HepG2 (cell line): ENCODE results near the gene CENPP. TPM values are rescaled to one million over a fixed set of nuclear protein-coding genes. Genes with fewer than 3 reads are reported as not detected.

Experiments
- ATAC-seq: fragments of 200-7000 bp; cut with Tn5 transposase; 3 replicates; pipeline ENCODE4 v1.9.1; 2020; ENCODE audit warnings: mild to moderate bottlenecking, moderate library complexity
- BruUV-seq: library from RNA; stranded (reverse); fragments of 400-500 nt; replicated peaks from 2 replicates; lab custom pipeline; 2021; lab: Mats Ljungman, UMichigan
- CTCF ChIA-PET: fragments of 300-600 bp; formaldehyde crosslinking; extraction: SDS; loops from one replicate; lab custom pipeline; 2021; ENCODE audit warnings: low total read pairs, inconsistent platforms, low intra/inter-chr PET ratio; lab: Yijun Ruan, JAX
- POLR2A ChIA-PET: fragments of 350-600 bp; sonication (Branson Sonifier 250); formaldehyde crosslinking; loops from one replicate; lab custom pipeline; 2020; ENCODE audit warnings: antibody characterized with exemption, inconsistent platforms; lab: Yijun Ruan, JAX
- DNase-seq: peaks from one replicate; pipeline ENCODE4 v3.0.0-alpha.2; 2015; ENCODE audit warnings: low spot score
- FAIRE-seq: peaks from 3 replicates; lab custom pipeline; 2011; peaks lifted over from hg19 to GRCh38; lab: Jason Lieb, UNC
- H2AFZ ChIP-seq: one replicate; pipeline ENCODE4 v1.6.1; 2011; ENCODE audit warnings: low read length, inconsistent platforms
- H3K27ac ChIP-seq: fragments of 300-600 bp; 3 replicates; pipeline ENCODE4 v1.8.0; 2011; ENCODE audit warnings: mixed run types, mild to moderate bottlenecking, mixed read lengths, low read length, inconsistent platforms; ENCODE audit not compliant: insufficient read depth; ENCODE audit errors: extremely low read length
- H3K27me3 ChIP-seq, 2 experiments: fragments of 200-600 bp in 1 of 2; 2 replicates in 1 of 2; 3 replicates in 1 of 2; pipeline versions ENCODE4 v1.6.0 to v1.8.0; 2011; ENCODE audit warnings: low read length in 2 of 2, mild to moderate bottlenecking in 2 of 2, moderate library complexity in 2 of 2, inconsistent platforms in 1 of 2; ENCODE audit not compliant: insufficient read depth in 2 of 2, control insufficient read depth in 1 of 2
- H3K36me3 ChIP-seq, 2 experiments: fragments of 200-600 bp in 1 of 2; replicated peaks in 1 of 2; 2 replicates in 1 of 2; 3 replicates in 1 of 2; pipeline versions ENCODE4 v1.5.1 to v1.8.0; 2011; ENCODE audit warnings: low read length in 2 of 2, inconsistent platforms in 1 of 2; ENCODE audit not compliant: insufficient read depth in 2 of 2, control insufficient read depth in 1 of 2
- H3K4me1 ChIP-seq: 2 replicates; pipeline ENCODE4 v1.5.1; 2012; ENCODE audit warnings: low read length, inconsistent platforms; ENCODE audit not compliant: insufficient read depth
- H3K4me2 ChIP-seq: 2 replicates; pipeline ENCODE4 v1.6.0; 2011; ENCODE audit warnings: low read depth, low read length, inconsistent platforms
- H3K4me3 ChIP-seq, 3 experiments: fragments of 200-600 bp in 1 of 3; sonication (generic), shearing (Covaris generic) in 1 of 3; replicated peaks in 1 of 3; 2 replicates each; pipeline ENCODE4 v1.5.1; 2011 to 2016; ENCODE audit warnings: low read length in 3 of 3, inconsistent platforms in 2 of 3, low read depth in 2 of 3, mild to moderate bottlenecking in 2 of 3, control low read depth in 1 of 3, mixed read lengths in 1 of 3; ENCODE audit not compliant: insufficient read depth in 1 of 3
- H3K79me2 ChIP-seq: one replicate; pipeline ENCODE4 v1.6.1; 2011; ENCODE audit warnings: low read length, inconsistent platforms; ENCODE audit not compliant: insufficient read depth
- H3K9ac ChIP-seq: 2 replicates; pipeline ENCODE4 v1.6.0; 2011; ENCODE audit warnings: mild to moderate bottlenecking, low read depth, low read length, inconsistent platforms; ENCODE audit not compliant: insufficient read depth
- H3K9me3 ChIP-seq: 2 replicates; pipeline ENCODE4 v1.5.1; 2012; ENCODE audit warnings: mild to moderate bottlenecking, low read length
- H4K20me1 ChIP-seq: 2 replicates; pipeline ENCODE4 v1.6.0; 2011; ENCODE audit warnings: inconsistent platforms, mild to moderate bottlenecking, low read length, moderate library complexity; ENCODE audit not compliant: insufficient read depth
- BRCA1 ChIP-seq: sonication (generic); formaldehyde crosslinking; IDR thresholded peaks from 2 replicates; pipeline ENCODE4 v1.4.0; 2020; ENCODE audit warnings: missing genetic modification reagents
- IKZF4 ChIP-seq: sonication (generic); formaldehyde crosslinking; IDR thresholded peaks from 2 replicates; pipeline ENCODE4 v1.5.1; 2020; ENCODE audit warnings: borderline replicate concordance, mild to moderate bottlenecking, low read depth, missing genetic modification reagents; ENCODE audit errors: not compliant biosample characterization
- MAFF ChIP-seq: IDR thresholded peaks from 2 replicates; pipeline ENCODE4 v1.6.1; 2011; ENCODE audit warnings: low read depth, low read length, improper control_type of control experiment
- MAFK ChIP-seq, 2 experiments: IDR thresholded peaks in 1 of 2; conservative IDR thresholded peaks in 1 of 2; 2 replicates each; pipeline ENCODE4 v1.6.1; 2011; ENCODE audit warnings: improper control_type of control experiment in 2 of 2, low read length in 2 of 2
- RARG ChIP-seq: sonication (generic); formaldehyde crosslinking; IDR thresholded peaks from 2 replicates; pipeline ENCODE4 v1.4.0; 2020; ENCODE audit warnings: low read depth, mild to moderate bottlenecking, missing genetic modification reagents
- RORA ChIP-seq: sonication (generic); formaldehyde crosslinking; IDR thresholded peaks from 2 replicates; pipeline ENCODE4 v1.5.0; 2020; ENCODE audit warnings: mild to moderate bottlenecking, missing genetic modification reagents, moderate library complexity
- SAFB2 ChIP-seq: sonication (generic); formaldehyde crosslinking; IDR thresholded peaks from 2 replicates; pipeline ENCODE4 v1.5.1; 2020; ENCODE audit warnings: missing genetic modification reagents, low read depth, mild to moderate bottlenecking, borderline replicate concordance
- TBP ChIP-seq: sonication (generic); formaldehyde crosslinking; IDR thresholded peaks from 2 replicates; pipeline ENCODE4 v1.5.0; 2020; ENCODE audit warnings: missing genetic modification reagents
- YY1 ChIP-seq: IDR thresholded peaks from 2 replicates; pipeline ENCODE4 v1.6.1; 2011; ENCODE audit warnings: low read length, low read depth, moderate library complexity, mild to moderate bottlenecking; ENCODE audit not compliant: insufficient read depth, insufficient replicate concordance
- ZNF883 ChIP-seq: sonication (generic); formaldehyde crosslinking; IDR thresholded peaks from 2 replicates; pipeline ENCODE4 v1.5.1; 2020; ENCODE audit warnings: mild to moderate bottlenecking, missing genetic modification reagents; ENCODE audit errors: not compliant biosample characterization
- ZSCAN21 ChIP-seq: sonication (generic); formaldehyde crosslinking; IDR thresholded peaks from 2 replicates; pipeline ENCODE4 v1.8.0; 2022; ENCODE audit warnings: mild to moderate bottlenecking, missing genetic modification reagents, moderate library complexity, borderline replicate concordance
- WGBS: methylation state at CpG from one replicate; pipeline ENCODE4 v1.1.6; 2017; ENCODE audit warnings: low lambda C conversion rate; 5-methylcytosine and 5-hydroxymethylcytosine counted together
- in situ Hi-C: cut with HindIII; loops from 2 replicates; pipeline ENCODE4 v1.10.0; 2017; ENCODE audit warnings: low pct_unique_long_range_greater_than_20kb; ENCODE audit not compliant: extremely low pct_ligation_motif_present
- intact Hi-C: fragments of 100-400 bp; cut with micrococcal nuclease; formaldehyde crosslinking; loops from one replicate; pipeline ENCODE4 v1.10.0; 2022; ENCODE audit not compliant: unreplicated experiment
- polyA plus RNA-seq, 8 experiments: library from polyadenylated mRNA; depleted of rRNA in 3 of 8; stranded (reverse) in 7 of 8; unstranded in 1 of 8; fragments of >200 nt; fragmentation: Illumina TruSeq in 4 of 8; extraction: Trizol in 4 of 8; gene quantifications; 2 replicates each; pipeline versions ENCODE4 v1.2.1 to v1.2.3, GENCODE V29; 2011 to 2016; ENCODE audit warnings: low read depth in 4 of 8, missing spikeins in 1 of 8, mixed read lengths in 1 of 8; ENCODE audit not compliant: insufficient read depth in 1 of 8
- total RNA-seq, 5 experiments: library from RNA; depleted of rRNA; stranded (reverse); fragments of >200 nt; fragmentation: Illumina TruSeq; extraction: Trizol; gene quantifications; 2 replicates each; pipeline ENCODE4 v1.2.3, GENCODE V29; 2016; ENCODE audit warnings: low read depth in 1 of 5
- TF ChIP-seq, protein P1 (sequence below): IDR thresholded peaks from 2 replicates; pipeline ENCODE4 v1.6.1; 2016; ENCODE audit warnings: mild to moderate bottlenecking
- TF ChIP-seq, protein P2 (sequence below): sonication (generic); formaldehyde crosslinking; IDR thresholded peaks from 2 replicates; pipeline ENCODE4 v1.9.0; 2021; ENCODE audit warnings: mild to moderate bottlenecking, missing genetic modification reagents
- TF ChIP-seq, protein P3 (sequence below): IDR thresholded peaks from 2 replicates; pipeline ENCODE4 v1.6.1; 2016; ENCODE audit warnings: control low read depth

Gene CENPP
- total and polyA plus RNA-seq, 2 of the 13 experiments (the other 11 are each of a cell fraction or from before 2014, with no cell fraction given): 2.0 to 11.4 TPM

DNA sequence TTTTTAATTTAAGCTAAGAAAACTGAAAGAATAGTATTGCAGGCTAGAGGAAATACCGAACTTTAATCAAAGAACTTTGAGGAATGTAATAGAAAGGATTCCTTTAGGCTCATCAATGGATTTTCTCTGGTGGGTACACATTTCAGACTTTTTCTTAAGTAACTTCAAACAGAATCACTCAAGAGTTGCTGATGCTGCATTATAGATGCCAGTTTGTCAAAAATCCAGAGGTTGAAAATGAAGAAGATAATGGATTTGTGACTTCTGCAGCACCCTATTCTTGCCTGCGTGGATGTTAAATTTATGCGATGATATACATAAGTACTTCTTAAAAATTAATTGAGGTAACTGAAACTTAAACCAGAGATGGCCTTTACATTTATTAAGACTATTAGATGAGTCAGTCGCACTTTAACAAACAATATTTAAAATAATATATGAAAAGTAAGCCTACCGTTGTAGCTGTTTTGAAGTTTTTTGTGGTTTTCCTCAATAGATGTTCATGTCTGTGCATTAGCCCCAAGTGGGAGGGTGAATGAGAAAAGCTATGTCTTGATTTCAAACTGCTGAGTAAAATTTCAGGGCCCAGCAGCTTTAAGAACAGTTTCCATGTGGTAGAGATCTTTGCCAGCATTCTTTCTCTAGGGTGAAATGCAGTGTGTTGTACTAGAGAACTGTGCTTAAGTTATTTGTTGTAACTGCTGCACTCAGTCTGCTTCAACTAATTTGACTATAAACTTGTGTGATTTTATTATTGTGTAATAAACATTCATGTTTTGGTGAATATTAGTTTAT lies 78.5 kb downstream of the CENPP start, which contains the start of gene OGN:
Gene OGN, minus strand, starts transcription at position 537 of the 795 bp plus-strand sequence. CDS start 1,171 bp downstream, outside the sequence.
- FAIRE-seq: no peak
- no peak for DNase-seq
- no TSS peak for BruUV-seq
- CTCF ChIA-PET: no interaction called here
- Histone ChIP-seq H3K9ac (no peak within 1 kb of the TSS), H3K4me3 (no peak within 1 kb of the TSS), H3K4me2 (no peak within 1 kb of the TSS), H3K36me3 (no peaks in the 10 kb centered on the region), H3K4me1 (no peaks in the 10 kb centered on the region), H3K27ac (no peak within 1 kb of the TSS), H4K20me1 (no peaks in the 10 kb centered on the region), H3K79me2 (no peaks in the 10 kb centered on the region), H2AFZ (no peak within 1 kb of the TSS), H3K27me3 (no peaks in the 10 kb centered on the region), H3K9me3 (no peaks in the 10 kb centered on the region)
- POLR2A ChIA-PET: no interaction called here
- ATAC-seq: no peak
- intact Hi-C loops (no loop called here), in situ Hi-C loops (no loop called here)
- 95% methylated on average over 5 of the region's 5 CpGs for WGBS
- TF ChIP-seq RORA (CRISPR knock-in tag) (no peak), MAFK (conservative IDR thresholded peaks at IDR 0.05 in 1 of 2, IDR thresholded peaks at IDR 0.05 in 1 of 2; ENCODE audit: low read length in 2 of 2) (peak; percentile 48 to 56; a peak in 3 of 4 replicates), SAFB2 (no peak), TBP (no peak), IKZF4 (no peak), RARG (CRISPR knock-in tag) (no peak), ZSCAN21 (CRISPR knock-in tag) (no peak), MAFF (peak; percentile 18; the same call in 1 of the 2 replicates), YY1 (no peak), BRCA1 (CRISPR knock-in tag) (no peak), ZNF883 (CRISPR knock-in tag) (no peak)
- TF ChIP-seq, protein P1, sequence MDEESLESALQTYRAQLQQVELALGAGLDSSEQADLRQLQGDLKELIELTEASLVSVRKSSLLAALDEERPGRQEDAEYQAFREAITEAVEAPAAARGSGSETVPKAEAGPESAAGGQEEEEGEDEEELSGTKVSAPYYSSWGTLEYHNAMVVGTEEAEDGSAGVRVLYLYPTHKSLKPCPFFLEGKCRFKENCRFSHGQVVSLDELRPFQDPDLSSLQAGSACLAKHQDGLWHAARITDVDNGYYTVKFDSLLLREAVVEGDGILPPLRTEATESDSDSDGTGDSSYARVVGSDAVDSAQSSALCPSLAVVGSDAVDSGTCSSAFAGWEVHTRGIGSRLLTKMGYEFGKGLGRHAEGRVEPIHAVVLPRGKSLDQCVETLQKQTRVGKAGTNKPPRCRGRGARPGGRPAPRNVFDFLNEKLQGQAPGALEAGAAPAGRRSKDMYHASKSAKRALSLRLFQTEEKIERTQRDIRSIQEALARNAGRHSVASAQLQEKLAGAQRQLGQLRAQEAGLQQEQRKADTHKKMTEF (CRISPR knock-in tag): no peak
- TF ChIP-seq, protein P2, sequence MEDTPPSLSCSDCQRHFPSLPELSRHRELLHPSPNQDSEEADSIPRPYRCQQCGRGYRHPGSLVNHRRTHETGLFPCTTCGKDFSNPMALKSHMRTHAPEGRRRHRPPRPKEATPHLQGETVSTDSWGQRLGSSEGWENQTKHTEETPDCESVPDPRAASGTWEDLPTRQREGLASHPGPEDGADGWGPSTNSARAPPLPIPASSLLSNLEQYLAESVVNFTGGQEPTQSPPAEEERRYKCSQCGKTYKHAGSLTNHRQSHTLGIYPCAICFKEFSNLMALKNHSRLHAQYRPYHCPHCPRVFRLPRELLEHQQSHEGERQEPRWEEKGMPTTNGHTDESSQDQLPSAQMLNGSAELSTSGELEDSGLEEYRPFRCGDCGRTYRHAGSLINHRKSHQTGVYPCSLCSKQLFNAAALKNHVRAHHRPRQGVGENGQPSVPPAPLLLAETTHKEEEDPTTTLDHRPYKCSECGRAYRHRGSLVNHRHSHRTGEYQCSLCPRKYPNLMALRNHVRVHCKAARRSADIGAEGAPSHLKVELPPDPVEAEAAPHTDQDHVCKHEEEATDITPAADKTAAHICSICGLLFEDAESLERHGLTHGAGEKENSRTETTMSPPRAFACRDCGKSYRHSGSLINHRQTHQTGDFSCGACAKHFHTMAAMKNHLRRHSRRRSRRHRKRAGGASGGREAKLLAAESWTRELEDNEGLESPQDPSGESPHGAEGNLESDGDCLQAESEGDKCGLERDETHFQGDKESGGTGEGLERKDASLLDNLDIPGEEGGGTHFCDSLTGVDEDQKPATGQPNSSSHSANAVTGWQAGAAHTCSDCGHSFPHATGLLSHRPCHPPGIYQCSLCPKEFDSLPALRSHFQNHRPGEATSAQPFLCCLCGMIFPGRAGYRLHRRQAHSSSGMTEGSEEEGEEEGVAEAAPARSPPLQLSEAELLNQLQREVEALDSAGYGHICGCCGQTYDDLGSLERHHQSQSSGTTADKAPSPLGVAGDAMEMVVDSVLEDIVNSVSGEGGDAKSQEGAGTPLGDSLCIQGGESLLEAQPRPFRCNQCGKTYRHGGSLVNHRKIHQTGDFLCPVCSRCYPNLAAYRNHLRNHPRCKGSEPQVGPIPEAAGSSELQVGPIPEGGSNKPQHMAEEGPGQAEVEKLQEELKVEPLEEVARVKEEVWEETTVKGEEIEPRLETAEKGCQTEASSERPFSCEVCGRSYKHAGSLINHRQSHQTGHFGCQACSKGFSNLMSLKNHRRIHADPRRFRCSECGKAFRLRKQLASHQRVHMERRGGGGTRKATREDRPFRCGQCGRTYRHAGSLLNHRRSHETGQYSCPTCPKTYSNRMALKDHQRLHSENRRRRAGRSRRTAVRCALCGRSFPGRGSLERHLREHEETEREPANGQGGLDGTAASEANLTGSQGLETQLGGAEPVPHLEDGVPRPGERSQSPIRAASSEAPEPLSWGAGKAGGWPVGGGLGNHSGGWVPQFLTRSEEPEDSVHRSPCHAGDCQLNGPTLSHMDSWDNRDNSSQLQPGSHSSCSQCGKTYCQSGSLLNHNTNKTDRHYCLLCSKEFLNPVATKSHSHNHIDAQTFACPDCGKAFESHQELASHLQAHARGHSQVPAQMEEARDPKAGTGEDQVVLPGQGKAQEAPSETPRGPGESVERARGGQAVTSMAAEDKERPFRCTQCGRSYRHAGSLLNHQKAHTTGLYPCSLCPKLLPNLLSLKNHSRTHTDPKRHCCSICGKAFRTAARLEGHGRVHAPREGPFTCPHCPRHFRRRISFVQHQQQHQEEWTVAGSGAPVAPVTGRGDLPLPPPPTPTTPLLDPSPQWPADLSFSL (CRISPR knock-in tag): no peak
- TF ChIP-seq, protein P3, sequence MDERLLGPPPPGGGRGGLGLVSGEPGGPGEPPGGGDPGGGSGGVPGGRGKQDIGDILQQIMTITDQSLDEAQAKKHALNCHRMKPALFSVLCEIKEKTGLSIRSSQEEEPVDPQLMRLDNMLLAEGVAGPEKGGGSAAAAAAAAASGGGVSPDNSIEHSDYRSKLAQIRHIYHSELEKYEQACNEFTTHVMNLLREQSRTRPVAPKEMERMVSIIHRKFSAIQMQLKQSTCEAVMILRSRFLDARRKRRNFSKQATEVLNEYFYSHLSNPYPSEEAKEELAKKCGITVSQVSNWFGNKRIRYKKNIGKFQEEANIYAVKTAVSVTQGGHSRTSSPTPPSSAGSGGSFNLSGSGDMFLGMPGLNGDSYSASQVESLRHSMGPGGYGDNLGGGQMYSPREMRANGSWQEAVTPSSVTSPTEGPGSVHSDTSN (CRISPR knock-in tag): no peak
